T47D (cell line): Measurements from ENCODE around the gene GBA3.
A peak's percentile ranks its signal among the peaks of the same experiment; 100 is the strongest.

Source experiments
- DNase-seq, 2 experiments: peaks; one replicate each; pipeline versions ENCODE4 v3.0.0 to v3.0.0-alpha.2; 2011 to 2012; ENCODE audit warnings: low read depth in 1 of 2, low spot score in 1 of 2
- JUND ChIP-seq: IDR thresholded peaks from 2 replicates; pipeline ENCODE4 v1.6.1; 2012; ENCODE audit warnings: low read depth
- in situ Hi-C: cut with HindIII; loops from 2 replicates; pipeline ENCODE4 v1.10.0; 2016; ENCODE audit warnings: low sequenced_read_pairs, low pct_unique_long_range_greater_than_20kb

Gene GBA3

GRCh38 chr4:22692736-22693135, at the start of gene GBA3:
Gene GBA3, plus strand, starts transcription at chr4:22692937.
- DNase-seq = no peak
- no peak for TF ChIP-seq JUND
- in situ Hi-C loops = no loop called here

GRCh38 chr4:22643952-22644351, 48.8 kb upstream of the GBA3 start:
- in situ Hi-C loops = no loop called here
- DNase-seq = no peak
- no peak for TF ChIP-seq JUND

GRCh38 chr4:22645481-22646182, 47.1 kb upstream of the GBA3 start:
- in situ Hi-C loops = no loop called here
- no peak for TF ChIP-seq JUND
- peak in 1 of 2 experiments; percentile 41 for DNase-seq

GRCh38 chr4:22648996-22649395, 43.7 kb upstream of the GBA3 start:
- no peak for TF ChIP-seq JUND
- DNase-seq = no peak
- in situ Hi-C loops = no loop called here

- no peak for TF ChIP-seq JUND
- in situ Hi-C loops = no loop called here
- no peak for DNase-seq
Observed at GRCh38 chr4:22650771-22651170, 42.0 kb upstream of the GBA3 start.

- in situ Hi-C loops = no loop called here
- no peak for TF ChIP-seq JUND
- no peak for DNase-seq
Observed at GRCh38 chr4:22653752-22654151, 39.0 kb upstream of the GBA3 start.

GRCh38 chr4:22661443-22661842, 31.3 kb upstream of the GBA3 start:
- TF ChIP-seq JUND = no peak
- in situ Hi-C loops = no loop called here
- DNase-seq = no peak

GRCh38 chr4:22667332-22667940, 25.3 kb upstream of the GBA3 start:
- TF ChIP-seq JUND = no peak
- in situ Hi-C loops = no loop called here
- DNase-seq = no peak

- in situ Hi-C loops = no loop called here
- TF ChIP-seq JUND = no peak
- no peak for DNase-seq
Observed at GRCh38 chr4:22668301-22668700, 24.4 kb upstream of the GBA3 start.

- TF ChIP-seq JUND = no peak
- in situ Hi-C loops = no loop called here
Observed at GRCh38 chr4:22668702-22669101, 24.0 kb upstream of the GBA3 start.

GRCh38 chr4:22670956-22671355, 21.8 kb upstream of the GBA3 start:
- no peak for TF ChIP-seq JUND
- no peak for DNase-seq
- in situ Hi-C loops = no loop called here

More at GRCh38 chr4:22668702-22669101, 24.0 kb upstream of the GBA3 start:
- no peak for DNase-seq

- DNase-seq = no peak
- in situ Hi-C loops = no loop called here
- TF ChIP-seq JUND = no peak
Observed at GRCh38 chr4:22672519-22672918, 20.2 kb upstream of the GBA3 start.

- TF ChIP-seq JUND = no peak
- in situ Hi-C loops = no loop called here
- no peak for DNase-seq
Observed at GRCh38 chr4:22672944-22673343, 19.8 kb upstream of the GBA3 start.

GRCh38 chr4:22674700-22675099, 18.0 kb upstream of the GBA3 start:
- no peak for TF ChIP-seq JUND
- DNase-seq = no peak
- in situ Hi-C loops = no loop called here
